ENCODE results near the gene CTLA4.

Gene CTLA4

GRCh38 chr2:203870481-203870880 is 2.9 kb downstream of the CTLA4 start:
- DNase-seq = no peak
- Histone ChIP-seq H3K9me3 (ENCODE audit: control extremely low read depth in 1 of 5, control insufficient read depth in 4 of 5, insufficient read depth in 2 of 5, low read depth in 1 of 5, low read length in 4 of 5) (no peaks in the 10 kb centered on the region), H3K27ac (ENCODE audit: insufficient read depth in 1 of 2, low read depth in 1 of 2, low read length in 2 of 2, poor library complexity in 1 of 2, severe bottlenecking in 2 of 2) (no peak overlapping the region), H3K4me3 (ENCODE audit: control insufficient read depth in 1 of 7, extremely low read depth in 1 of 7, insufficient read depth in 4 of 7, low read depth in 2 of 7, low read length in 6 of 7) (no peak overlapping the region), H3K4me1 (ENCODE audit: control extremely low read depth in 1 of 4, control insufficient read depth in 4 of 4, insufficient read depth in 4 of 4, low read length in 3 of 4) (no peaks in the 10 kb centered on the region), H3K36me3 (ENCODE audit: control insufficient read depth in 4 of 4, insufficient read depth in 4 of 4, low read length in 3 of 4) (no peaks in the 10 kb centered on the region), H3K27me3 (replicated peaks in 2 of 5; ENCODE audit: control insufficient read depth in 4 of 5, insufficient read depth in 5 of 5, low read length in 4 of 5) (no peaks in the 10 kb centered on the region)
- POLR2A ChIA-PET = no interaction called here
- CTCF ChIA-PET = no interaction called here
- 95% methylated on average over 9 of the region's 9 CpGs for WGBS (ENCODE audit: insufficient coverage)

DNA sequence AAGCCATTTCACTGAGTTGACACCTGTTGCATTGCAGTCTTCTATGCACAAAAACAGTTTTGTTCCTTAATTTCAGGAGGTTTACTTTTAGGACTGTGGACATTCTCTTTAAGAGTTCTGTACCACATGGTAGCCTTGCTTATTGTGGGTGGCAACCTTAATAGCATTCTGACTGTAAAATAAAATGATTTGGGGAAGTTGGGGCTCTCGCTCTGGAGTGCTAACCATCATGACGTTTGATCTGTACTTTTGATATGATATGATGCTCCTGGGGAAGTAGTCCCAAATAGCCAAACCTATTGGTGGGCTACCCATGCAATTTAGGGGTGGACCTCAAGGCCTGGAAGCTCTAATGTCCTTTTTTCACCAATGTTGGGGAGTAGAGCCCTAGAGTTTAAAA is 3.4 kb downstream of the CTLA4 start:
- H3K4me1 ChIP-seq (ENCODE audit: control extremely low read depth in 1 of 4, control insufficient read depth in 4 of 4, insufficient read depth in 4 of 4, low read length in 3 of 4) = no peaks in the 10 kb centered on the region
- DNase-seq = peak in 1 of 3 donors; percentile 3
- WGBS (ENCODE audit: insufficient coverage) = 100% methylated on average over 2 of the region's 2 CpGs
- no peak overlapping the region for H3K27ac ChIP-seq (ENCODE audit: insufficient read depth in 1 of 2, low read depth in 1 of 2, low read length in 2 of 2, poor library complexity in 1 of 2, severe bottlenecking in 2 of 2)
- H3K36me3 ChIP-seq (ENCODE audit: control insufficient read depth in 4 of 4, insufficient read depth in 4 of 4, low read length in 3 of 4) = no peaks in the 10 kb centered on the region
- no peak overlapping the region for H3K4me3 ChIP-seq (ENCODE audit: control insufficient read depth in 1 of 7, extremely low read depth in 1 of 7, insufficient read depth in 4 of 7, low read depth in 2 of 7, low read length in 6 of 7)
- H3K9me3 ChIP-seq (ENCODE audit: control extremely low read depth in 1 of 5, control insufficient read depth in 4 of 5, insufficient read depth in 2 of 5, low read depth in 1 of 5, low read length in 4 of 5) = no peaks in the 10 kb centered on the region
- ChIA-PET CTCF (no interaction called here), POLR2A (no interaction called here)
- H3K27me3 ChIP-seq (replicated peaks in 2 of 5; ENCODE audit: control insufficient read depth in 4 of 5, insufficient read depth in 5 of 5, low read length in 4 of 5) = no peaks in the 10 kb centered on the region

DNA sequence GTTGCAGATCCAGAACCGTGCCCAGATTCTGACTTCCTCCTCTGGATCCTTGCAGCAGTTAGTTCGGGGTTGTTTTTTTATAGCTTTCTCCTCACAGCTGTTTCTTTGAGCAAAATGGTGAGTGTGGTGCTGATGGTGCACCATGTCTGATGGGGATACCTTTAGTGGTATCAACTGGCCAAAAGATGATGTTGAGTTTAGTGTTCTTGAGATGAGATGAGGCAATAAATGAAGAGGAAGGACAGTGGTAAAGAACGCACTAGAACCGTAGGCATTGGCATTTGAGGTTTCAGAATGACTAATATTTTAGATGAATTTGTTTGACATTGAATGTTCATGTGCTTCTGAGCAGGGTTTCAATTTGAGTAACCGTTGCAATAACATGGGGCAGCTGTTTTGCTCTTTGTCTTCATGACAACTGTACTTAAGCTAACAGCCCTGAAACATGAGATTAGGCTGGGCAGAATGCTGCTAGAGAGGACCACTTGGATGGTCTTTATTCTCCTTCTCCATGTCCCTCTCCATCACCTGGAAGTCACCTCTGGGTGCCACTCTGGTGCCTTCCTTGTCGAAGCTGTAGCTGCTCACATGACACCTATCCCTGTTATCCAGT is 3.9 kb downstream of the CTLA4 start:
- H3K27ac ChIP-seq (ENCODE audit: insufficient read depth in 1 of 2, low read depth in 1 of 2, low read length in 2 of 2, poor library complexity in 1 of 2, severe bottlenecking in 2 of 2) = no peak overlapping the region
- no peak overlapping the region for H3K4me3 ChIP-seq (ENCODE audit: control insufficient read depth in 1 of 7, extremely low read depth in 1 of 7, insufficient read depth in 4 of 7, low read depth in 2 of 7, low read length in 6 of 7)
- no peaks in the 10 kb centered on the region for H3K36me3 ChIP-seq (ENCODE audit: control insufficient read depth in 4 of 4, insufficient read depth in 4 of 4, low read length in 3 of 4)
- no peaks in the 10 kb centered on the region for H3K4me1 ChIP-seq (ENCODE audit: control extremely low read depth in 1 of 4, control insufficient read depth in 4 of 4, insufficient read depth in 4 of 4, low read length in 3 of 4)
- ChIA-PET CTCF (no interaction called here), POLR2A (no interaction called here)
- H3K9me3 ChIP-seq (ENCODE audit: control extremely low read depth in 1 of 5, control insufficient read depth in 4 of 5, insufficient read depth in 2 of 5, low read depth in 1 of 5, low read length in 4 of 5) = no peaks in the 10 kb centered on the region
- DNase-seq = no peak
- 90% methylated on average over 5 of the region's 6 CpGs for WGBS (ENCODE audit: insufficient coverage)
- H3K27me3 ChIP-seq (replicated peaks in 2 of 5; ENCODE audit: control insufficient read depth in 4 of 5, insufficient read depth in 5 of 5, low read length in 4 of 5) = no peaks in the 10 kb centered on the region

DNA sequence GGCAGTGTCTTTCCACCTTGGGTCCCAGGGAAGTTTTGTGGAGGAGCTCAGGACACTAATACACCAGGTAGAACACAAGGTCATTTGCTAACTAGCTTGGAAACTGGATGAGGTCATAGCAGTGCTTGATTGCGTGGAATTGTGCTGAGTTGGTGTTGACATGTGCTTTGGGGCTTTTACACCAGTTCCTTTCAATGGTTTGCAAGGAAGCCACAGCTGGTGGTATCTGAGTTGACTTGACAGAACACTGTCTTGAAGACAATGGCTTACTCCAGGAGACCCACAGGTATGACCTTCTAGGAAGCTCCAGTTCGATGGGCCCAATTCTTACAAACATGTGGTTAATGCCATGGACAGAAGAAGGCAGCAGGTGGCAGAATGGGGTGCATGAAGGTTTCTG is 5.9 kb downstream of the CTLA4 start:
- Histone ChIP-seq H3K9me3 (ENCODE audit: control extremely low read depth in 1 of 5, control insufficient read depth in 4 of 5, insufficient read depth in 2 of 5, low read depth in 1 of 5, low read length in 4 of 5) (no peaks in the 10 kb centered on the region), H3K4me1 (ENCODE audit: control extremely low read depth in 1 of 4, control insufficient read depth in 4 of 4, insufficient read depth in 4 of 4, low read length in 3 of 4) (no peaks in the 10 kb centered on the region), H3K36me3 (ENCODE audit: control insufficient read depth in 4 of 4, insufficient read depth in 4 of 4, low read length in 3 of 4) (no peaks in the 10 kb centered on the region), H3K4me3 (ENCODE audit: control insufficient read depth in 1 of 7, extremely low read depth in 1 of 7, insufficient read depth in 4 of 7, low read depth in 2 of 7, low read length in 6 of 7) (no peak overlapping the region), H3K27me3 (replicated peaks in 2 of 5; ENCODE audit: control insufficient read depth in 4 of 5, insufficient read depth in 5 of 5, low read length in 4 of 5) (no peaks in the 10 kb centered on the region), H3K27ac (ENCODE audit: insufficient read depth in 1 of 2, low read depth in 1 of 2, low read length in 2 of 2, poor library complexity in 1 of 2, severe bottlenecking in 2 of 2) (no peak overlapping the region)
- ChIA-PET CTCF (interaction anchor here (0.8 kb wide), 1 partner anchor 32 kb away, joined by 4 read pairs; no protein-coding TSS in a partner anchor), POLR2A (no interaction called here)
- WGBS (ENCODE audit: insufficient coverage) = 100% methylated on average over 1 of the region's 2 CpGs
- no peak for DNase-seq

GRCh38 chr2:203873921-203874631 is 6.5 kb downstream of the CTLA4 start:
- no peak overlapping the region for H3K4me3 ChIP-seq (ENCODE audit: control insufficient read depth in 1 of 7, extremely low read depth in 1 of 7, insufficient read depth in 4 of 7, low read depth in 2 of 7, low read length in 6 of 7)
- ChIA-PET POLR2A (no interaction called here), CTCF (interaction anchor here (0.8 kb wide), 1 partner anchor 33 kb away, joined by 4 read pairs; no protein-coding TSS in a partner anchor)
- H3K36me3 ChIP-seq (ENCODE audit: control insufficient read depth in 4 of 4, insufficient read depth in 4 of 4, low read length in 3 of 4) = no peaks in the 10 kb centered on the region
- no peaks in the 10 kb centered on the region for H3K9me3 ChIP-seq (ENCODE audit: control extremely low read depth in 1 of 5, control insufficient read depth in 4 of 5, insufficient read depth in 2 of 5, low read depth in 1 of 5, low read length in 4 of 5)
- WGBS (ENCODE audit: insufficient coverage) = 97% methylated on average over 3 of the region's 5 CpGs
- H3K27ac ChIP-seq (ENCODE audit: insufficient read depth in 1 of 2, low read depth in 1 of 2, low read length in 2 of 2, poor library complexity in 1 of 2, severe bottlenecking in 2 of 2) = no peak overlapping the region
- H3K27me3 ChIP-seq (replicated peaks in 2 of 5; ENCODE audit: control insufficient read depth in 4 of 5, insufficient read depth in 5 of 5, low read length in 4 of 5) = no peaks in the 10 kb centered on the region
- no peak for DNase-seq
- H3K4me1 ChIP-seq (ENCODE audit: control extremely low read depth in 1 of 4, control insufficient read depth in 4 of 4, insufficient read depth in 4 of 4, low read length in 3 of 4) = no peaks in the 10 kb centered on the region

- 100% methylated on average over 4 of the region's 4 CpGs for WGBS (ENCODE audit: insufficient coverage)
Observed at GRCh38 chr2:203875471-203875870, 7.9 kb downstream of the CTLA4 start.

GRCh38 chr2:203876328-203876727 is 8.8 kb downstream of the CTLA4 start:
- no peaks in the 10 kb centered on the region for H3K36me3 ChIP-seq (ENCODE audit: control insufficient read depth in 4 of 4, insufficient read depth in 4 of 4, low read length in 3 of 4)
- ChIA-PET CTCF (no interaction called here), POLR2A (no interaction called here)
- H3K27ac ChIP-seq (ENCODE audit: insufficient read depth in 1 of 2, low read depth in 1 of 2, low read length in 2 of 2, poor library complexity in 1 of 2, severe bottlenecking in 2 of 2) = no peak overlapping the region
- no peaks in the 10 kb centered on the region for H3K4me1 ChIP-seq (ENCODE audit: control extremely low read depth in 1 of 4, control insufficient read depth in 4 of 4, insufficient read depth in 4 of 4, low read length in 3 of 4)
- no peaks in the 10 kb centered on the region for H3K27me3 ChIP-seq (replicated peaks in 2 of 5; ENCODE audit: control insufficient read depth in 4 of 5, insufficient read depth in 5 of 5, low read length in 4 of 5)
- 100% methylated on average over 1 of the region's 3 CpGs for WGBS (ENCODE audit: insufficient coverage)
- DNase-seq = no peak
- H3K4me3 ChIP-seq (ENCODE audit: control insufficient read depth in 1 of 7, extremely low read depth in 1 of 7, insufficient read depth in 4 of 7, low read depth in 2 of 7, low read length in 6 of 7) = no peak overlapping the region
- H3K9me3 ChIP-seq (ENCODE audit: control extremely low read depth in 1 of 5, control insufficient read depth in 4 of 5, insufficient read depth in 2 of 5, low read depth in 1 of 5, low read length in 4 of 5) = no peaks in the 10 kb centered on the region

More at GRCh38 chr2:203875471-203875870, 7.9 kb downstream of the CTLA4 start:
- Histone ChIP-seq H3K27me3 (replicated peaks in 2 of 5; ENCODE audit: control insufficient read depth in 4 of 5, insufficient read depth in 5 of 5, low read length in 4 of 5) (no peaks in the 10 kb centered on the region), H3K27ac (ENCODE audit: insufficient read depth in 1 of 2, low read depth in 1 of 2, low read length in 2 of 2, poor library complexity in 1 of 2, severe bottlenecking in 2 of 2) (no peak overlapping the region), H3K4me3 (ENCODE audit: control insufficient read depth in 1 of 7, extremely low read depth in 1 of 7, insufficient read depth in 4 of 7, low read depth in 2 of 7, low read length in 6 of 7) (no peak overlapping the region), H3K36me3 (ENCODE audit: control insufficient read depth in 4 of 4, insufficient read depth in 4 of 4, low read length in 3 of 4) (no peaks in the 10 kb centered on the region), H3K9me3 (ENCODE audit: control extremely low read depth in 1 of 5, control insufficient read depth in 4 of 5, insufficient read depth in 2 of 5, low read depth in 1 of 5, low read length in 4 of 5) (no peaks in the 10 kb centered on the region), H3K4me1 (ENCODE audit: control extremely low read depth in 1 of 4, control insufficient read depth in 4 of 4, insufficient read depth in 4 of 4, low read length in 3 of 4) (no peaks in the 10 kb centered on the region)
- no peak for DNase-seq
- CTCF ChIA-PET = no interaction called here
- POLR2A ChIA-PET = no interaction called here
